Measurements from ENCODE around the gene TFCP2L1.

TFCP2L1 gene

DNA sequence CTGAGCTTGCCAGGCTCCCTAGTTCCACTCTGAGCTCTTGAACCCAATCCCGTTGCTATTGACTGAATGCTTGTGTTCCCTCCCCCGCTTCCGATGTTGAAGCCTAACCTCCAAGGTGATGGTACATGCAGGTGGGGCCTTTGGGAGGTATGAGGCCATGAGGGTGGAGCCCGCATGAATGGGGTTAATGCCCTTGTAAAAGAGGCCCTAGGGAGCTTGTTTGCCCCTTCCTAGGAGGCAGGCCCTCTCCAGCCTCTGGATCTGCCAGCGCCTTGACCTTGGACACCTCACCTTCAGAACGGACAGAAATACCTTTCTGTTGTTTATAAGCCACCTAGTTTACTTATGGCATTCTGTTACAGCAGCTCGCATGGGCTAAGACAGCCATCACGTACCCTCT, 71.6 kb downstream of the TFCP2L1 start:
- DNase-seq (ENCODE audit: low read depth) = no peak
- no peaks in the 10 kb centered on the region for H3K9me3 ChIP-seq (ENCODE audit: control insufficient read depth, low read length)
- H3K9ac ChIP-seq (ENCODE audit: low read length) = no peak overlapping the region
- no peak overlapping the region for H3K4me3 ChIP-seq (ENCODE audit: low read length)
- no peaks in the 10 kb centered on the region for H3K36me3 ChIP-seq (ENCODE audit: control insufficient read depth, insufficient read depth, low read length, severe bottlenecking)
- H3K27me3 ChIP-seq (replicated peaks; ENCODE audit: control insufficient read depth, insufficient read depth, low read length) = peaks cover 51% of the 10 kb centered on the region
- peaks cover 6% of the 10 kb centered on the region for H3K4me1 ChIP-seq (ENCODE audit: control insufficient read depth, insufficient read depth, low read length)

DNA sequence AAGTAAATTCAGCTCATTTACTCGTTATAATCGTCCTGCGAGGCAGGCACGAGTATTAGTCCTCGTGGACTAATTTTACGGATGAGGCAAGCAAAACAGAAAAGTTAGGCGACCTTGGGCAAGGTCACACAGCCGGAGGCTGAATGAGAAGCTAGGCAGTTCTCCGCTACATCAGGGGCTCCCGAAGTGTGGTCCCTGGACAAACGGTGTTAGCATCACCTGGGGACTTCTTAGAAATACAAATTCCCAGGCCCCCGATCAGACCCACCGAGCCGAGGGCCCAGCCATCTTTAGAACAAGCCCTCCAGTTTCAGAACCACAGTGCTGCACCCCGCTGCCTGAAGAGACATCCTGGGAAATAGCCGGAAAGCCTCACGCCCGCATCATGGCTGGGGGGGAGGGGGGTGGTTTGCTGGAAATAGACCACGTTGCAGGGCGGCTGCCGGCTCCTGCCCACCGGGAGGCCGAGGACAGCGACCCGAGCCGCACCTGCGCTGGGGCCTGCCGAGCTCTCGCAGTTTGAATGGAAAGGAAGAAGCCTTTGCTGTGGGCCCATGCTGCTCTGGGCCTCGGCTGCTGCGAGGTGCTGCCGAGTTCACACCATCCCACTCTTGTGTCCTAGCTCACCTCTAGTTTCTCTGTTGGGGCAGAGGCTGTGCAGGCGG, 72.2 kb downstream of the TFCP2L1 start:
- Histone ChIP-seq H3K4me3 (ENCODE audit: low read length) (no peak overlapping the region), H3K4me1 (ENCODE audit: control insufficient read depth, insufficient read depth, low read length) (peaks cover 6% of the 10 kb centered on the region), H3K27me3 (replicated peaks; ENCODE audit: control insufficient read depth, insufficient read depth, low read length) (peaks cover 49% of the 10 kb centered on the region), H3K9me3 (ENCODE audit: control insufficient read depth, low read length) (no peaks in the 10 kb centered on the region), H3K36me3 (ENCODE audit: control insufficient read depth, insufficient read depth, low read length, severe bottlenecking) (no peaks in the 10 kb centered on the region), H3K9ac (ENCODE audit: low read length) (no peak overlapping the region)
- DNase-seq (ENCODE audit: low read depth) = no peak

DNA sequence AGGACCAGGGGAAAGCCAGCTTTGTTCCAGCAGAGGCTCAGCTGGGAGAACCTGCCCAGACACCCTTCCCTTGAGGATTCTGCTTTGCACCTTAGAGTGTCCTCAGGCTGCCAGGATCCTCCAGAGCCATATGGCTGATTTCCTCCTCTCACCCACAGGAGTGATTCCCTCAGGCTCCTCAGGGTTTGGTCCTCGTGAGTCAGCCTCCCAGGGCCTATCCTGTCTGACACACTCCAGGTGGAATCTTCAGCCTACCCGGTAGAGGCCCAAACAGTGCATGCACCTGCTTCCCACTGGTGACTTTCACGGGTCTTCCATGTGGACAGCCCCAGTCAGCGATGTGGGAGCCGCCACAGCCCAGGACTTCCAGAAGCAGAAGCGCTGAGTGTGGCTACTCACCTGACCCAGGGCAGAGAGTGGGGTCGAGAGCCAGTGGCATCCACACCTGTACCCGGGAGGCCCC, 73.3 kb downstream of the TFCP2L1 start:
- Histone ChIP-seq H3K36me3 (ENCODE audit: control insufficient read depth, insufficient read depth, low read length, severe bottlenecking) (no peaks in the 10 kb centered on the region), H3K27me3 (replicated peaks; ENCODE audit: control insufficient read depth, insufficient read depth, low read length) (peaks cover 40% of the 10 kb centered on the region), H3K4me1 (ENCODE audit: control insufficient read depth, insufficient read depth, low read length) (peaks cover 6% of the 10 kb centered on the region), H3K4me3 (ENCODE audit: low read length) (no peak overlapping the region), H3K9me3 (ENCODE audit: control insufficient read depth, low read length) (no peaks in the 10 kb centered on the region), H3K9ac (ENCODE audit: low read length) (no peak overlapping the region)
- no peak for DNase-seq (ENCODE audit: low read depth)

DNA sequence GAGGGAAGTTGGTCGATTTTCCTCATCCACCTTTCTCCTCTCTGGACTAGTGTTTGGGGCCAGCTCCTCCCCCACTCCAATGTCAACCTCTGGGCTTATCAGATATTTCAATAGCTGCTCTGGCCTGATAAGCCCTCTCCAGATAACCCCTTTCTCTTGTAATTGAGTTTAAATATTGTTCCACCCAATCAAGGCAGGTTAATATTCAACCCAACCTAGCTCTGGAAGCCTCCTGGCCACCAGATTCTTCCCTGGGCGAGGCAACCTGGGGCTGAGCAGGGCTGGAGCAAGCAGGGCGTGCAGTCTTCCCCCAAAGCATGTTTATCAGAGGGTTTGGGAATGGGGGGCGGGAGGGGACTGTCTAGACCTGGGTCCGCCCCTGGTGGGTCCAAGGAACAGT, 73.8 kb downstream of the TFCP2L1 start:
- Histone ChIP-seq H3K4me3 (ENCODE audit: low read length) (no peak overlapping the region), H3K9ac (ENCODE audit: low read length) (no peak overlapping the region), H3K9me3 (ENCODE audit: control insufficient read depth, low read length) (no peaks in the 10 kb centered on the region), H3K36me3 (ENCODE audit: control insufficient read depth, insufficient read depth, low read length, severe bottlenecking) (no peaks in the 10 kb centered on the region), H3K4me1 (ENCODE audit: control insufficient read depth, insufficient read depth, low read length) (peaks cover 6% of the 10 kb centered on the region), H3K27me3 (replicated peaks; ENCODE audit: control insufficient read depth, insufficient read depth, low read length) (peaks cover 37% of the 10 kb centered on the region)
- no peak for DNase-seq (ENCODE audit: low read depth)

DNA sequence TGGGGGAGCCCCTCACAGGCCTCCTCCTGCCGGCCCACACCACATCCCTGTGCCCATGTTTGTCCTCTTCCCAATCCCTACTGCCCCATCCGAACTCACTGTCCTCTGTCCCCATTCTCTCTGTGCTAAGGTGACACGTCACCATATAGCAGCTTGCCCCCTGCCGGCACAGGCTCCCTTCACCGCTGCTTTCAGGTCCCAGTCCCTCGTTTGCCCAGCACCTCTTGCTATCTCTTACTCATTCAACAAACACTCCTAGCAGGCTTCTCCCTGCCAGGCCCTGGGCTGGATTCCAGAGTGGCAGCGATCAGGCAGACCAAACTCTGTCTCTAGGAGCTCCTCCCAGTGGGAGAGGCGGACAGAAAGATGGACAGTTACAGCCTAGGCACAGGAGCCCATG, 74.3 kb downstream of the TFCP2L1 start:
- Histone ChIP-seq H3K27me3 (replicated peaks; ENCODE audit: control insufficient read depth, insufficient read depth, low read length) (peaks cover 37% of the 10 kb centered on the region), H3K9ac (ENCODE audit: low read length) (no peak overlapping the region), H3K36me3 (ENCODE audit: control insufficient read depth, insufficient read depth, low read length, severe bottlenecking) (no peaks in the 10 kb centered on the region), H3K9me3 (ENCODE audit: control insufficient read depth, low read length) (no peaks in the 10 kb centered on the region), H3K4me3 (ENCODE audit: low read length) (no peak overlapping the region), H3K4me1 (ENCODE audit: control insufficient read depth, insufficient read depth, low read length) (peaks cover 6% of the 10 kb centered on the region)
- no peak for DNase-seq (ENCODE audit: low read depth)

DNA sequence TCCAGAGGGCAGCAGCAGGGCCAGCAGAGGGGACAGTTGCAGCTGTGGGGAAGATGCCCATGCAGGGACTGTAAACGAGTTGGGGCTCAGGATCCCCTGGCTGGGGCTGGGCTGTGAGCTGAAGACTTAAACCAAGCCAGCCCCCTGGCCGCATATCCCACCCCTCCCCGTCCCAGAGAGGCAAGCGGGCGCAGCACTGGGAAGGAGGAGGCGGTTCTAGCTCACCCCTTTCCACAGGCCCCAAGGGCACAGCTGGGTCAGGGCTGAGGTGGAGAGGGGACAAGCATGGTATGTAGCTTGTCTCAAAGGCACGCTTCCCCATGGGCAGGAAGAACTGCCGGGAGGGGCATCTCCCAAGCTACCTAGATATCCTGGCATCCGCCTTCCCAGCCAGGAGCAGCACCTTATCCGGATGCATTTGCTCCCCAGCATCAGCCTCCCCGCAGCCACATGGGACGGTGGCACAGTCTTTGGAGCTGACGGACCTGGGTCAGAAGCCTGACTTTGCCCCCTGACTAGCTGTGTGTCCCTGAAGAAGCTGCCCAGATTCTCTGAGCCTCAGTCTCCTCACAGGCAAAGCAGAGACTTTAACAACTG, 75.9 kb downstream of the TFCP2L1 start:
- Histone ChIP-seq H3K9me3 (ENCODE audit: control insufficient read depth, low read length) (no peaks in the 10 kb centered on the region), H3K4me1 (ENCODE audit: control insufficient read depth, insufficient read depth, low read length) (peaks cover 6% of the 10 kb centered on the region), H3K9ac (ENCODE audit: low read length) (no peak overlapping the region), H3K27me3 (replicated peaks; ENCODE audit: control insufficient read depth, insufficient read depth, low read length) (peaks cover 36% of the 10 kb centered on the region), H3K4me3 (ENCODE audit: low read length) (no peak overlapping the region), H3K36me3 (ENCODE audit: control insufficient read depth, insufficient read depth, low read length, severe bottlenecking) (no peaks in the 10 kb centered on the region)
- DNase-seq (ENCODE audit: low read depth) = no peak

DNA sequence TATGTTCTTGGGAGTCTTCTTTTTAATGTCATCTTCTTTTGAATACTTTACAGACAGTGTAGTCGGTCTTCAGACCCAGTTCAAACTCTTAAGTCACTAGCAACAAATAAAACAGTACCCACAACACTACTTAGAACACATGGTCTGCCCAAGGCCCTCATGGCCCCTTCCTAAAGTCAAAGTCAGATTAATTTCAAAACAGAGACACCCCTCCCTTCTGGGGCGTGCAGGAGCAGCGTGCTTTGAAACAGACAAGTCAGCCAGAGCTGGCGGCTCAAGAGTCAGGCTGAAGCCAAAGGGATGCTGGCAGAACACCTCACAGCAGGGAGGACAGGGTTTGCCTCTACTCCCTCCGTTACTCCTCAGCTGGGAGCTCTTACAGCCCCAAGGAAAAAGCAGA, 77.5 kb downstream of the TFCP2L1 start:
- Histone ChIP-seq H3K36me3 (ENCODE audit: control insufficient read depth, insufficient read depth, low read length, severe bottlenecking) (no peaks in the 10 kb centered on the region), H3K27me3 (replicated peaks; ENCODE audit: control insufficient read depth, insufficient read depth, low read length) (peaks cover 33% of the 10 kb centered on the region), H3K4me3 (ENCODE audit: low read length) (no peak overlapping the region), H3K9ac (ENCODE audit: low read length) (no peak overlapping the region), H3K4me1 (ENCODE audit: control insufficient read depth, insufficient read depth, low read length) (peaks cover 6% of the 10 kb centered on the region), H3K9me3 (ENCODE audit: control insufficient read depth, low read length) (no peaks in the 10 kb centered on the region)
- DNase-seq (ENCODE audit: low read depth) = no peak

DNA sequence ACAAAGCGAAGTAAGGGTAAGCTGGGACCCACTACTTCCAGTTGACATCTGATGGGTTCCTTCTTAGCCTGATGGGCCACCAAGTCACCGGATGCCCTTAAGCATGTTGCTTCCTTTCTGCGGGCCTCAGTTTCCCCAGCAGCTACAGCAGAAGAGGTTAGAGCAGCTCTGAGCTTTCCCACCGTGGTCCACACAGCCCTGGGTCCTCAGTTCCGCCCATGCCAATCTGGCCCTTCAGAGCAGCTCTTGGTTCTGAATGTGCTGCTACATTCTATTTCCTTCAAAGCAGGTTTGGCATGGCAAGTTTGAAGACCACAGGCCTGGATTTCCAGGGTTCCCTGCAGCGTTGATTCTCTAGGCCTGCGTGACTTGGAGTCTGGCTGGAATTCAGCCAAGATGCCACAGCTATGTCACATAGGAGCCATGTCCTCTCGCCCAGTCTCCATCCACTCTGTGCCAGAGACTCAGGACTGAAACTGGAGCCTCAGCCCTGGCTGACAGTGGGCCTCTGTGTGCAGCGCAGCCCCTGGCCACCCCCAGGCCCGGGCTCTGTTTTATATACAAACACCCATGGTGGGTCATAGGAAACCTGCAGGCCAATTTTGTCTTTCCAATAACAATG, 79.6 kb downstream of the TFCP2L1 start:
- Histone ChIP-seq H3K9me3 (ENCODE audit: control insufficient read depth, low read length) (no peaks in the 10 kb centered on the region), H3K36me3 (ENCODE audit: control insufficient read depth, insufficient read depth, low read length, severe bottlenecking) (no peaks in the 10 kb centered on the region), H3K9ac (ENCODE audit: low read length) (no peak overlapping the region), H3K27me3 (replicated peaks; ENCODE audit: control insufficient read depth, insufficient read depth, low read length) (peaks cover 22% of the 10 kb centered on the region), H3K4me3 (ENCODE audit: low read length) (no peak overlapping the region), H3K4me1 (ENCODE audit: control insufficient read depth, insufficient read depth, low read length) (peaks cover 2% of the 10 kb centered on the region)
- peak; percentile 40 for DNase-seq (ENCODE audit: low read depth)

DNA sequence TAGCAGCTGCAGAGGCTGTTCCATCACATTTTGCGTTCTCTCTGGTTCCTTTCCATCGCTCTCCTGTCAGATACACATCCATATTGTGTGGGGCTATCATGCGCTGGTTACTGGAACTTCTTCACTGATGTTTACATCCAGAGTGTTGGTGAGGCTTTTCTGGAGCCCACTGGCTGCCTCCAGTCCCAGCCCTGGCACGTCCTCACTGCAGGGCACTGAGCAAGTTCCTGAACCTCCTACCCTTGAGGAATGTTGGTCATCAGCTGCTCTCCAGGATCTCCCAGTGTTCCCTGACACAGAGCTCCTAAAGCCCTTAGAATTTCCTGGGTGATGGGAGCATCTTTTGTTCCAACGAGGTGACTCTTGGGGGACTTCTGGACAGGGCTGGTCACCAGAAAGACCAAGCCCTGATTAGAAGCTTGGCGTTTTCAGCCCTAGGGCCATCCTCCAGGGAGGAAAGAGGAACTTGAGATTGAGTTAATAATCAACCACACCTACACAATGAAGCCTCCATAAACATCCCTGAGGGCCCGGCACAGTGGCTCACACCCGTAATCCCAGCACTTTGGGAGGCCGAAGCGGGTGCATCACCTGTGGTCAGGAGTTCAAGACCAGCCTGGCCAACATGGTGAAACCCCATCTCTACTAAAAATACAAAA, 81.3 kb downstream of the TFCP2L1 start:
- Histone ChIP-seq H3K36me3 (ENCODE audit: control insufficient read depth, insufficient read depth, low read length, severe bottlenecking) (no peaks in the 10 kb centered on the region), H3K9ac (ENCODE audit: low read length) (no peak overlapping the region), H3K4me3 (ENCODE audit: low read length) (no peak overlapping the region), H3K27me3 (replicated peaks; ENCODE audit: control insufficient read depth, insufficient read depth, low read length) (peaks cover 16% of the 10 kb centered on the region), H3K9me3 (ENCODE audit: control insufficient read depth, low read length) (no peaks in the 10 kb centered on the region), H3K4me1 (ENCODE audit: control insufficient read depth, insufficient read depth, low read length) (peaks cover 2% of the 10 kb centered on the region)
- DNase-seq (ENCODE audit: low read depth) = no peak

DNA sequence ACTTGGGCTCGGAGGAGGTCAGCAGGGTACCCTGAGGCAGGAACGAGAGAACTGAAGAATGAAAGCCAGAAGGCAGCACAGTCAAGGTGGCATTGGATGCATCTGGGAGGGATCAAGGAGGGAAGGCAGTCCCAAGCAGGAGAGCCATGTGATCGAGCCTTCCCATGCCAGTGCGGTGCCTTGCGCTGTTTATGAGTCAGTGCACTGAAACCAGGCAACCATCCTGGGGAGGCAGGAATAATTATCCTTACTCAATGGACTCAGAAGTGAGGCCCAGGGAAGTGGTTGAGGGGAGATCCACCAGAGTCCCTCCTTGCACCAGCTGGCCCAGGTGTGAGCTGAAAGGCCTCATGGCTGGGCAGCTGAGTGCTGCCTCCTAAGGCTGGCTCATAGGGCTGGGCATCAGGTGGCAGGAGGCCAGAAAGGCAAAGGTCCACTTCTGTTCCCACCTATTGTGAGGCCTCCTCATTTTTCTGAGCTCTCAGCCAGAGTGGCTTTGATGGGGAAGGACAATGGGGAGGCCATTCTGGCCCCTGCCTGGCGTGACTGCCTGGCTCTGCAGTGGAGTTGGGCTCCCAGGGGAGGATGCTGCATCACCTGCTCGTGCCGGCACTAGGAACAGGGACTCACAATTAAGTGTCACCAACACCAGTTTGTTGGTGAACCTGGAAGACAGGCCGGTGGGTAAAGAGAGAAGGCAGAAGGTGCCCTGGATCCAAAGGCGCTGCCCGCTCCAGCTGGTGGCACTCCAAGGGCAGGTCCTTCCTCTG, 82.3 kb downstream of the TFCP2L1 start:
- DNase-seq (ENCODE audit: low read depth) = no peak
- H3K27me3 ChIP-seq (replicated peaks; ENCODE audit: control insufficient read depth, insufficient read depth, low read length) = peaks cover 14% of the 10 kb centered on the region
- H3K36me3 ChIP-seq (ENCODE audit: control insufficient read depth, insufficient read depth, low read length, severe bottlenecking) = no peaks in the 10 kb centered on the region
- no peak overlapping the region for H3K4me3 ChIP-seq (ENCODE audit: low read length)
- no peaks in the 10 kb centered on the region for H3K9me3 ChIP-seq (ENCODE audit: control insufficient read depth, low read length)
- peaks cover 11% of the 10 kb centered on the region for H3K4me1 ChIP-seq (ENCODE audit: control insufficient read depth, insufficient read depth, low read length)
- no peak overlapping the region for H3K9ac ChIP-seq (ENCODE audit: low read length)

DNA sequence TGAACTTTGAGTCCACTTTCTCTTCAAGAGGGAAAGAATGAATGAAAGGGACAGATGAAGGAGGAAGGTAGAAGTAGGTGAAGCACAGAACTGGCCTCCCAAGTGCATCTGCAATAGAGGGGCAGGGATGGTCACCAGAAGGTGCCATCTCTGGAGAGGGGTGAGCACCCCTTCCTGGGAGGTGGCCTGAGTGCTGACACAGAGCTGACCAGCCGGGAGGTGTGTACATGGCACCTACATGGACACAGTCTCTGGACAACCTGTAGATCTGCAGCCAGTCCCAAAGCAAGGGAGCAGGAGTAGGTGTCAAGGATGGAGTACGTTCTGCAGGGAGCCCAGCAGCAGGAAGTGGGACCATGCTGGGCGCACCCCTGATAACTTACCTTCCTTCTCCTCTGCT, 83.2 kb downstream of the TFCP2L1 start:
- no peak for DNase-seq (ENCODE audit: low read depth)
- peaks cover 14% of the 10 kb centered on the region for H3K27me3 ChIP-seq (replicated peaks; ENCODE audit: control insufficient read depth, insufficient read depth, low read length)
- H3K9ac ChIP-seq (ENCODE audit: low read length) = no peak overlapping the region
- peaks cover 18% of the 10 kb centered on the region for H3K4me1 ChIP-seq (ENCODE audit: control insufficient read depth, insufficient read depth, low read length)
- no peaks in the 10 kb centered on the region for H3K36me3 ChIP-seq (ENCODE audit: control insufficient read depth, insufficient read depth, low read length, severe bottlenecking)
- no peaks in the 10 kb centered on the region for H3K9me3 ChIP-seq (ENCODE audit: control insufficient read depth, low read length)
- H3K4me3 ChIP-seq (ENCODE audit: low read length) = no peak overlapping the region

All from adipocyte (in vitro differentiated cells).